Measurements from ENCODE around the gene AGPAT3. TPM values are rescaled to one million over a fixed set of nuclear protein-coding genes. Genes with fewer than 3 reads are reported as not detected.

Gene AGPAT3
- total RNA-seq, 1 experiment from 2014 or later: 13.0 TPM

DNA sequence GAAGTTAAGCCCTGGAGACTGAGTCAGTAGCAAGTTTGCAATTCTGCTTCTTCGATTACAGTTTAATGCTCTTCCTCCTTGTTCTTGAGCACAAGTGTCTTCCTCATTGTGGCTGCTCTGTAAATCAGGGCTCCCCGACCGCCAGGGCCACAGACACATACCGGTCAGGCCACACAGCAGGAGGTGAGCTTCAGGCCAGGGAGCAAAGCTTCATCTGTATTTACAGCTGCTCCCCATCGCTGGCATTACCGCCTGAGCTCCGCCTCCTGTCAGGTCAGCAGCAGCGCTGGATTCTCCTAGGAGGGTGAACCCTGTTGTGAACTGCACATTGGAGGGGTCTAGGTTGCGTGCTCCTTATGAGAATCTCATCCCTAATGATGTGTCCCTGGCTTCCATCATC, 145.4 kb downstream of the AGPAT3 start:
- Histone ChIP-seq H3K56ac (ENCODE audit: insufficient read length, low read depth, low read length) (no peak overlapping the region), H2AK5ac (ENCODE audit: insufficient read length, low read length) (no peak overlapping the region)
- peak; percentile 53 for DNase-seq

More for the DNA sequence above, 145.4 kb downstream of the AGPAT3 start:
- Histone ChIP-seq H2BK20ac (ENCODE audit: low read depth, low read length, poor library complexity, severe bottlenecking) (no peak overlapping the region), H4K20me1 (ENCODE audit: control insufficient read depth, insufficient read depth, insufficient read length) (no peaks in the 10 kb centered on the region), H3K79me2 (ENCODE audit: insufficient read depth, low read length) (peaks cover 19% of the 10 kb centered on the region; the same call in 1 of the 2 replicates), H4K5ac (ENCODE audit: insufficient read length, low read depth, low read length) (no peak overlapping the region), H3K27ac (ENCODE audit: insufficient read length, low read depth, low read length) (no peak overlapping the region), H3K23ac (ENCODE audit: insufficient read length, low read depth, low read length) (no peak overlapping the region), H3K9me3 (ENCODE audit: control insufficient read depth, low read depth, low read length) (no peaks in the 10 kb centered on the region), H2BK12ac (ENCODE audit: insufficient read length, low read depth, low read length) (no peak overlapping the region), H3K4me1 (ENCODE audit: insufficient read depth, low read length) (no peaks in the 10 kb centered on the region), H3K4ac (ENCODE audit: low read depth, low read length) (no peak overlapping the region), H2BK15ac (ENCODE audit: low read depth, low read length) (no peak overlapping the region), H2BK5ac (ENCODE audit: insufficient read length, low read length) (no peak overlapping the region), H3K27me3 (ENCODE audit: insufficient read depth, low read length) (no peaks in the 10 kb centered on the region; the same call in 1 of the 2 replicates), H4K8ac (replicated peaks; ENCODE audit: insufficient read length, low read depth, low read length) (peak overlapping the region; percentile 28), H2AFZ (ENCODE audit: low read length) (no peak overlapping the region), H3K23me2 (ENCODE audit: insufficient read length, low read depth, low read length, poor library complexity, severe bottlenecking) (peaks cover 6% of the 10 kb centered on the region), H3T11ph (ENCODE audit: low read length) (no peak overlapping the region), H3K14ac (ENCODE audit: insufficient read depth, low read length) (no peak overlapping the region), H3K4me2 (ENCODE audit: insufficient read depth, insufficient read length, low read length) (no peak overlapping the region), H3K79me1 (ENCODE audit: insufficient read depth, low read depth, low read length, poor library complexity, severe bottlenecking) (peaks cover 2% of the 10 kb centered on the region), H3K9ac (ENCODE audit: extremely low read depth, insufficient read length, low read length) (no peak overlapping the region), H4K91ac (ENCODE audit: insufficient read length, low read depth, low read length) (no peak overlapping the region), H3K18ac (ENCODE audit: insufficient read length, low read depth, low read length) (no peak overlapping the region), H2BK120ac (ENCODE audit: low read depth, low read length, poor library complexity, severe bottlenecking) (no peak overlapping the region)
- Mint-ChIP-seq H3K27me3 (ENCODE audit: low read depth) (no peaks in the 10 kb centered on the region), H3K9me3 (no peaks in the 10 kb centered on the region; a peak in 2 of 5 replicates), H3K4me1 (peaks cover 27 to 28% of the 10 kb centered on the region in 2 experiments), H3K4me3 (peak overlapping the region; percentile 80 to 88; a peak in 3 of 5 replicates), H3K27ac (peak overlapping the region in 2 of 3 experiments; percentile 57 to 69; a peak in 3 of 7 replicates), H3K36me3 (ENCODE audit: insufficient read depth in 1 of 3, low read depth in 3 of 3) (no peaks in the 10 kb centered on the region; a peak in 1 of 7 replicates)
- TF ChIP-seq CTCF (conservative IDR thresholded peaks at IDR 0.05): no peak
- WGBS (ENCODE audit: extremely low coverage, insufficient read length, low lambda C conversion rate): no CpG with 5 or more reads among the region's 9 CpGs
